A549 (cell line): ENCODE measurements around the gene CLP1. TPM values are rescaled to one million over a fixed set of nuclear protein-coding genes. Genes with fewer than 3 reads are reported as not detected.

Source experiments
- ATAC-seq, 2 experiments: fragments of 200-7000 bp in 1 of 2; fragments of >200 bp in 1 of 2; cut with Nextera tagmentation in 1 of 2; cut with Tn5 transposase in 1 of 2; 3 replicates each; pipeline versions ENCODE4 v1.8.0 to v1.9.1; 2018 to 2020; ENCODE audit warnings: mild to moderate bottlenecking in 1 of 2, moderate library complexity in 1 of 2
- CTCF ChIA-PET: fragments of 300-600 bp; sonication (Branson Sonifier 250); formaldehyde crosslinking; extraction: SDS; loops from one replicate; lab custom pipeline; 2021; ENCODE audit warnings: antibody characterized with exemption, inconsistent platforms; lab: Yijun Ruan, JAX
- POLR2A ChIA-PET: fragments of 350-600 bp; formaldehyde crosslinking; extraction: SDS; loops from one replicate; lab custom pipeline; 2021; ENCODE audit warnings: antibody characterized with exemption, inconsistent platforms; lab: Yijun Ruan, JAX
- DNase-seq, 2 experiments: peaks; one replicate each; pipeline versions ENCODE4 v3.0.0 to v3.0.0-alpha.2; 2011 to 2016; ENCODE audit warnings: low read depth in 1 of 2, low spot score in 1 of 2
- FAIRE-seq: peaks from 2 replicates; lab custom pipeline; 2011; peaks lifted over from hg19 to GRCh38; lab: Jason Lieb, UNC
- H3K27ac ChIP-seq, 2 experiments: fragments of >200 bp; sonication (Bioruptor Twin); formaldehyde crosslinking; 3 replicates each; pipeline ENCODE4 v1.5.1; 2016 to 2017
- H3K4me1 ChIP-seq: fragments of >200 bp; sonication (Bioruptor Twin); formaldehyde crosslinking; 3 replicates; pipeline ENCODE4 v1.6.1; 2016
- H3K4me2 ChIP-seq: fragments of >200 bp; sonication (Bioruptor Twin); formaldehyde crosslinking; 3 replicates; pipeline ENCODE4 v1.6.1; 2016
- H3K4me3 ChIP-seq: fragments of >200 bp; sonication (Bioruptor Twin); formaldehyde crosslinking; 3 replicates; pipeline ENCODE4 v1.5.1; 2016
- H3K9me3 ChIP-seq: fragments of >200 bp; sonication (Bioruptor Twin); formaldehyde crosslinking; 3 replicates; pipeline ENCODE4 v1.6.1; 2016
- ATOH8 ChIP-seq: fragments of 250-450 bp; sonication (Bioruptor Pico); IDR thresholded peaks from 2 replicates; pipeline ENCODE4 v1.5.0; 2020; ENCODE audit warnings: low read depth, mild to moderate bottlenecking, moderate library complexity
- CBX8 ChIP-seq: fragments of 200-600 bp; sonication (generic); IDR thresholded peaks from 2 replicates; pipeline ENCODE4 v1.6.1; 2016
- CHD2 ChIP-seq: fragments of 150-350 bp; IDR thresholded peaks from 2 replicates; pipeline ENCODE4 v1.6.1; 2014; ENCODE audit warnings: low read length; ENCODE audit not compliant: partially characterized antibody
- CHD4 ChIP-seq: fragments of 200-600 bp; sonication (generic); IDR thresholded peaks from 2 replicates; pipeline ENCODE4 v1.6.1; 2016; ENCODE audit warnings: antibody characterized with exemption, mild to moderate bottlenecking, borderline replicate concordance
- CTCF ChIP-seq: fragments of >200 bp; sonication (Bioruptor Twin); formaldehyde crosslinking; IDR thresholded peaks from 3 replicates; pipeline ENCODE4 v1.5.1; 2016
- EHF ChIP-seq: fragments of 250-450 bp; sonication (Bioruptor Pico); IDR thresholded peaks from 2 replicates; pipeline ENCODE4 v1.5.0; 2020; ENCODE audit warnings: mild to moderate bottlenecking
- EHMT2 ChIP-seq: fragments of 200-600 bp; sonication (generic); IDR thresholded peaks from 2 replicates; pipeline ENCODE4 v1.6.1; 2016; ENCODE audit warnings: antibody characterized with exemption, low read depth, mild to moderate bottlenecking, moderate library complexity
- EP300 ChIP-seq, 2 experiments: fragments of >200 bp; sonication (Bioruptor Twin); formaldehyde crosslinking; IDR thresholded peaks; 2 replicates in 1 of 2; 3 replicates in 1 of 2; pipeline ENCODE4 v1.6.1; 2016 to 2017
- FOXS1 ChIP-seq: fragments of 250-450 bp; sonication (Bioruptor Pico); IDR thresholded peaks from 2 replicates; pipeline ENCODE4 v1.5.0; 2020; ENCODE audit warnings: mild to moderate bottlenecking, moderate library complexity
- GATA3 ChIP-seq: IDR thresholded peaks from 2 replicates; pipeline ENCODE4 v1.6.1; 2012; ENCODE audit warnings: borderline replicate concordance
- HES2 ChIP-seq: fragments of >200 bp; sonication (Bioruptor Twin); formaldehyde crosslinking; IDR thresholded peaks from 2 replicates; pipeline ENCODE4 v1.6.1; 2016
- HMGXB4 ChIP-seq: fragments of 250-450 bp; sonication (Bioruptor Pico); IDR thresholded peaks from 2 replicates; pipeline ENCODE4 v1.5.0; 2021; ENCODE audit warnings: mild to moderate bottlenecking, moderate library complexity, borderline replicate concordance
- HOXA7 ChIP-seq: fragments of 250-450 bp; sonication (Bioruptor Pico); IDR thresholded peaks from 2 replicates; pipeline ENCODE4 v1.5.0; 2020; ENCODE audit warnings: mild to moderate bottlenecking, moderate library complexity
- HOXB13 ChIP-seq: fragments of 250-450 bp; sonication (Bioruptor Pico); IDR thresholded peaks from 2 replicates; pipeline ENCODE4 v1.5.0; 2020; ENCODE audit warnings: low read depth, mild to moderate bottlenecking, moderate library complexity
- KDM1A ChIP-seq: fragments of 200-600 bp; sonication (generic); IDR thresholded peaks from 2 replicates; pipeline ENCODE4 v1.6.1; 2016; ENCODE audit warnings: low read depth, mild to moderate bottlenecking
- KDM5A ChIP-seq: fragments of 200-600 bp; sonication (generic); IDR thresholded peaks from 2 replicates; pipeline ENCODE4 v1.6.1; 2016; ENCODE audit warnings: antibody characterized with exemption, mild to moderate bottlenecking
- MAFK ChIP-seq: fragments of 450-650 bp; IDR thresholded peaks from 2 replicates; pipeline ENCODE4 v1.6.1; 2014; ENCODE audit not compliant: partially characterized antibody
- MAZ ChIP-seq: fragments of 150-350 bp; IDR thresholded peaks from 2 replicates; pipeline ENCODE4 v1.6.1; 2014; ENCODE audit warnings: antibody characterized with exemption, low read depth, low read length, borderline replicate concordance
- MYC ChIP-seq: IDR thresholded peaks from 2 replicates; pipeline ENCODE4 v1.6.1; 2012; ENCODE audit warnings: mild to moderate bottlenecking, inconsistent platforms, low read length, improper control_type of control experiment, borderline replicate concordance
- NPAS2 ChIP-seq: fragments of 250-450 bp; sonication (Bioruptor Pico); IDR thresholded peaks from 2 replicates; pipeline ENCODE4 v1.8.0; 2022; ENCODE audit warnings: mild to moderate bottlenecking, moderate library complexity, borderline replicate concordance
- NR3C1 ChIP-seq: fragments of >200 bp; sonication (Bioruptor Twin); formaldehyde crosslinking; IDR thresholded peaks from 3 replicates; pipeline ENCODE4 v1.6.1; 2017
- PBX3 ChIP-seq: IDR thresholded peaks from 2 replicates; pipeline ENCODE4 v1.6.1; 2012
- POLR2A ChIP-seq: IDR thresholded peaks from 2 replicates; pipeline ENCODE4 v1.6.1; 2012; ENCODE audit warnings: mild to moderate bottlenecking, low read length
- POLR2AphosphoS2 ChIP-seq: conservative IDR thresholded peaks from 2 replicates; pipeline ENCODE4 v1.6.1; 2012; ENCODE audit warnings: low read length, improper control_type of control experiment, inconsistent platforms
- RFX5 ChIP-seq: fragments of 450-650 bp; IDR thresholded peaks from 2 replicates; pipeline ENCODE4 v1.7.1; 2014; ENCODE audit warnings: antibody characterized with exemption, mild to moderate bottlenecking, moderate library complexity
- SMC3 ChIP-seq: fragments of >200 bp; sonication (Bioruptor Twin); formaldehyde crosslinking; IDR thresholded peaks from 3 replicates; pipeline ENCODE4 v1.6.1; 2018; ENCODE audit warnings: inconsistent platforms
- TFCP2L1 ChIP-seq: fragments of 250-450 bp; sonication (Bioruptor Pico); IDR thresholded peaks from 2 replicates; pipeline ENCODE4 v1.5.0; 2021; ENCODE audit warnings: mild to moderate bottlenecking
- ZC3H11A ChIP-seq: fragments of 450-650 bp; IDR thresholded peaks from 2 replicates; pipeline ENCODE4 v1.6.1; 2014; ENCODE audit warnings: antibody characterized with exemption, mild to moderate bottlenecking
- ZNF302 ChIP-seq: fragments of 250-450 bp; sonication (Bioruptor Pico); IDR thresholded peaks from 2 replicates; pipeline ENCODE4 v1.9.0; 2021; ENCODE audit warnings: inconsistent platforms, mild to moderate bottlenecking, moderate library complexity
- ZSCAN20 ChIP-seq: fragments of 250-450 bp; sonication (Bioruptor Pico); IDR thresholded peaks from 2 replicates; pipeline ENCODE4 v1.8.0; 2022; ENCODE audit warnings: mild to moderate bottlenecking, moderate library complexity
- WGBS: methylation state at CpG from one replicate; pipeline ENCODE4 v1.1.6; 2017; ENCODE audit errors: missing lambda C conversion rate; 5-methylcytosine and 5-hydroxymethylcytosine counted together
- polyA plus RNA-seq, 4 experiments: library from polyadenylated mRNA; depleted of rRNA in 3 of 4; stranded (reverse); fragments of >200 nt; fragmentation: RNase III in 1 of 4; extraction: RNeasy Plus Mini Kit Qiagen cat#74134 plus additional on column Dnase treatment in 1 of 4; gene quantifications; 2 replicates in 3 of 4; 3 replicates in 1 of 4; pipeline ENCODE4 v1.2.3, GENCODE V29; 2011 to 2017

Gene CLP1
- polyA plus RNA-seq, 2 of the 4 experiments (the other 2 are of a cell fraction), result 22.8 to 31.8 TPM

- H3K4me1 ChIP-seq, result peaks cover 25% of the 10 kb centered on the region
- no peak for FAIRE-seq
- WGBS, result 78% methylated on average over 3 of the region's 3 CpGs
- TF ChIP-seq POLR2AphosphoS2, result no peak
- no peak for TF ChIP-seq CBX8
- TF ChIP-seq POLR2A, result no peak
- TF ChIP-seq GATA3, result no peak
- TF ChIP-seq SMC3, result no peak
- no peak for TF ChIP-seq HMGXB4 (CRISPR knock-in tag)
- TF ChIP-seq EHMT2, result no peak
- no peak for TF ChIP-seq ZSCAN20
- TF ChIP-seq CHD4, result no peak
- no peak for TF ChIP-seq MAZ
- TF ChIP-seq KDM1A, result no peak
- TF ChIP-seq NR3C1, result no peak
- TF ChIP-seq KDM5A, result no peak
- TF ChIP-seq HOXB13 (CRISPR knock-in tag), result no peak
- TF ChIP-seq NPAS2 (CRISPR knock-in tag), result no peak
- no peak for TF ChIP-seq EHF (CRISPR knock-in tag)
- TF ChIP-seq CHD2, result no peak
- TF ChIP-seq ZNF302 (CRISPR knock-in tag), result no peak
- TF ChIP-seq MYC, result no peak
- no peak overlapping the region for H3K4me3 ChIP-seq
- no peak overlapping the region for H3K27ac ChIP-seq
- H3K9me3 ChIP-seq, result no peaks in the 10 kb centered on the region
- DNase-seq, result no peak
- POLR2A ChIA-PET, result no interaction called here
- H3K4me2 ChIP-seq, result no peak overlapping the region
- CTCF ChIA-PET, result interaction anchor here (0.6 to 3.8 kb wide), 8 partner anchors 8 to 159 kb away, joined by 3 to 21 read pairs (median 5); no protein-coding TSS in a partner anchor
- no peak for ATAC-seq
Observed at GRCh38 chr11:57652662-57653061, 4.9 kb upstream of the CLP1 start.

DNA sequence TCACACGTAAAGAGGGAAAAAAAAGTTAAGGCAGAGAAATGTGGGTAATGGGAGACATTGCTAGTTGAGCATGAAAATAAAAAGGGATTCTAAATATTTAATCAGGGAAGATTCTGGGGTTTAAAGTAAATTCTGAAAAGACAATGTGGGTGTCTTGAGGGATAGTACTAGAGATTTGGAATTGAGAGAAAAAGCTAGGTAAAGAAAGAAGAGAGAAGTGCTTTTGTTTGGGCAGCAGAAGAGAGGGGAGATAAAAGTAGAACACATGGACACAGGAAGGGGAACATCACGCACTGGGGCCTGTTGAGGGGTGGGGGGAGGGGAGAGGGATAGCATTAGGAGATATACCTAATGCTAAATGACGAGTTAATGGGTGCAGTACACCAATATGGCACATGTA, 4.4 kb upstream of the CLP1 start:
- Histone ChIP-seq H3K4me3 (no peak overlapping the region), H3K4me2 (no peak overlapping the region), H3K27ac (no peak overlapping the region), H3K4me1 (peaks cover 25% of the 10 kb centered on the region), H3K9me3 (no peaks in the 10 kb centered on the region)
- TF ChIP-seq KDM5A, result no peak
- TF ChIP-seq RFX5, result no peak
- TF ChIP-seq ZC3H11A, result no peak
- no peak for TF ChIP-seq TFCP2L1 (CRISPR knock-in tag)
- TF ChIP-seq FOXS1 (CRISPR knock-in tag), result no peak
- no peak for TF ChIP-seq MAFK
- TF ChIP-seq NPAS2 (CRISPR knock-in tag), result no peak
- no peak for TF ChIP-seq MYC
- no peak for TF ChIP-seq ATOH8
- TF ChIP-seq CTCF, result no peak
- TF ChIP-seq EP300 (IDR thresholded peaks at IDR 0.05), result no peak
- no peak for TF ChIP-seq PBX3
- no peak for TF ChIP-seq ZNF302 (CRISPR knock-in tag)
- no peak for TF ChIP-seq EHMT2
- no peak for TF ChIP-seq HOXA7 (CRISPR knock-in tag)
- TF ChIP-seq POLR2AphosphoS2, result no peak
- no peak for TF ChIP-seq HES2
- WGBS, result 64% methylated on average over 3 of the region's 3 CpGs
- no peak for FAIRE-seq
- ChIA-PET CTCF (interaction anchor here (0.6 to 3.8 kb wide), 7 partner anchors 8 to 126 kb away, joined by 3 to 21 read pairs (median 5); no protein-coding TSS in a partner anchor), POLR2A (no interaction called here)
- no peak for ATAC-seq
- DNase-seq, result no peak
